ENCODE results near the gene EPPIN.

EPPIN gene

GRCh38 chr20:45495501-45495941 is 51.7 kb downstream of the EPPIN start:
- no peaks in the 10 kb centered on the region for H3K36me3 ChIP-seq (ENCODE audit: insufficient read depth, low read length)
- H3K9me3 ChIP-seq (ENCODE audit: insufficient read depth, low read depth, low read length), result no peaks in the 10 kb centered on the region
- H3K9ac ChIP-seq (ENCODE audit: low read depth, low read length, poor library complexity, severe bottlenecking), result no peak overlapping the region
- H3F3A ChIP-seq (ENCODE audit: low read depth), result no peaks in the 10 kb centered on the region
- no peaks in the 10 kb centered on the region for H3K79me2 ChIP-seq (ENCODE audit: insufficient read depth, low read length)
- no peak for TF ChIP-seq EZH2phosphoT487 (IDR thresholded peaks at IDR 0.05; ENCODE audit: borderline replicate concordance)
- no peak for TF ChIP-seq CTCF (conservative IDR thresholded peaks at IDR 0.05; ENCODE audit: low read length)
- H3K4me3 ChIP-seq (ENCODE audit: low read length, poor library complexity, severe bottlenecking), result no peak overlapping the region
- no peak overlapping the region for H2AFZ ChIP-seq (ENCODE audit: low read length)
- no peaks in the 10 kb centered on the region for H3K9me2 ChIP-seq (replicated peaks; ENCODE audit: low read depth, low read length)
- H3K27me3 ChIP-seq (ENCODE audit: insufficient read depth, low read length, poor library complexity, severe bottlenecking), result no peaks in the 10 kb centered on the region
- H3K4me2 ChIP-seq (ENCODE audit: low read depth, low read length, poor library complexity, severe bottlenecking), result no peak overlapping the region
- H3K4me1 ChIP-seq (ENCODE audit: insufficient read depth, low read length, poor library complexity, severe bottlenecking), result no peaks in the 10 kb centered on the region
- H4K20me1 ChIP-seq (ENCODE audit: insufficient read depth, low read length, poor library complexity, severe bottlenecking), result no peaks in the 10 kb centered on the region

Data from Loucy (cell line).